Activated CD4-positive, alpha-beta T cell treated with anti-CD3 and anti-CD28 coated beads, Interleukin-2, amount 10 ng/mL, durations not matched to agents 7 days and 5 days (primary cell): ENCODE data around the gene LTBR. TPM values are rescaled to one million over a fixed set of nuclear protein-coding genes. Genes with fewer than 3 reads are reported as not detected.
A peak's percentile ranks its signal among the peaks of the same experiment; 100 is the strongest.
"Not testable (repeated sequence)": the region's sequence is repeated elsewhere in the genome, so short reads cannot be mapped to it uniquely, and the experiment has no call there.

ENCODE experiments used
- CTCF ChIA-PET: fragments of 350-600 bp; sonication (Branson Sonifier 250); formaldehyde crosslinking; loops from one replicate; lab custom pipeline; 2021; ENCODE audit warnings: antibody characterized with exemption; lab: Charles Lee
- POLR2A ChIA-PET: fragments of 350-600 bp; sonication (Branson Sonifier 250); formaldehyde crosslinking; loops from one replicate; lab custom pipeline; 2021; ENCODE audit warnings: antibody characterized with exemption; lab: Charles Lee
- DNase-seq: peaks from one replicate; pipeline ENCODE4 v3.0.0-alpha.2; 2020
- H3K27ac Mint-ChIP-seq: one replicate; pipeline ENCODE4 v1.8.0; 2021; ENCODE audit warnings: mild to moderate bottlenecking, moderate library complexity, mixed read lengths
- H3K27me3 Mint-ChIP-seq: one replicate; pipeline ENCODE4 v1.8.0; 2021; ENCODE audit warnings: mixed read lengths
- H3K36me3 Mint-ChIP-seq: one replicate; pipeline ENCODE4 v1.8.0; 2021; ENCODE audit warnings: low read depth, mixed read lengths
- H3K4me1 Mint-ChIP-seq: one replicate; pipeline ENCODE4 v1.8.0; 2021; ENCODE audit warnings: mixed read lengths
- H3K4me3 Mint-ChIP-seq: one replicate; pipeline ENCODE4 v1.8.0; 2021; ENCODE audit warnings: mild to moderate bottlenecking, moderate library complexity, mixed read lengths
- H3K9me3 Mint-ChIP-seq: one replicate; pipeline ENCODE4 v1.8.0; 2021; ENCODE audit warnings: mixed read lengths
- total RNA-seq, 2 experiments: library from RNA; stranded (reverse); gene quantifications; one replicate each; pipeline ENCODE4 v1.2.3, GENCODE V29; 2021

LTBR gene
- total RNA-seq, 2 experiments from 2014 or later, result not detected

DNA sequence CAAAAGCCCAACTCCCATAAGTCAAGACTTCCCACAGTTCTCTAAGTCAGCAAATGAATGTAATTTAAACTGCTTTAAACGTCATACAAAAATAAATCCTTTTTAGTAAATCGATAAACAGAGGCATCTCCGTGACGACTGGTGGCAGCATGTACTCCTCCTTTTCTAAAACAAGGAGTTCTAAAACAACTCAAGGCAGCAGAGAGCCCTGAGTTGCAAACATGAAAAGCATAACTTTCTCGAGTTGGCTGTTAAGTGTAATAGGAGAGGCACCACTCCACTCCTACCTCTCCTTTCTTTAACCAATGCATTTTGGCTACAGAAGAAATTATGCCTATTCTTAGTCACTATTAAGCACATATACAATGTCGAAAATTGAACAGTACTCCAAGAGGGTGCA lies 22.0 kb downstream of the LTBR start:
- Mint-ChIP-seq H3K9me3 (no peaks in the 10 kb centered on the region), H3K27me3 (peaks cover 19% of the 10 kb centered on the region), H3K27ac (no peak overlapping the region), H3K4me1 (no peaks in the 10 kb centered on the region), H3K4me3 (no peak overlapping the region), H3K36me3 (no peaks in the 10 kb centered on the region)
- ChIA-PET POLR2A (no interaction called here), CTCF (no interaction called here)
- DNase-seq, result no peak

DNA sequence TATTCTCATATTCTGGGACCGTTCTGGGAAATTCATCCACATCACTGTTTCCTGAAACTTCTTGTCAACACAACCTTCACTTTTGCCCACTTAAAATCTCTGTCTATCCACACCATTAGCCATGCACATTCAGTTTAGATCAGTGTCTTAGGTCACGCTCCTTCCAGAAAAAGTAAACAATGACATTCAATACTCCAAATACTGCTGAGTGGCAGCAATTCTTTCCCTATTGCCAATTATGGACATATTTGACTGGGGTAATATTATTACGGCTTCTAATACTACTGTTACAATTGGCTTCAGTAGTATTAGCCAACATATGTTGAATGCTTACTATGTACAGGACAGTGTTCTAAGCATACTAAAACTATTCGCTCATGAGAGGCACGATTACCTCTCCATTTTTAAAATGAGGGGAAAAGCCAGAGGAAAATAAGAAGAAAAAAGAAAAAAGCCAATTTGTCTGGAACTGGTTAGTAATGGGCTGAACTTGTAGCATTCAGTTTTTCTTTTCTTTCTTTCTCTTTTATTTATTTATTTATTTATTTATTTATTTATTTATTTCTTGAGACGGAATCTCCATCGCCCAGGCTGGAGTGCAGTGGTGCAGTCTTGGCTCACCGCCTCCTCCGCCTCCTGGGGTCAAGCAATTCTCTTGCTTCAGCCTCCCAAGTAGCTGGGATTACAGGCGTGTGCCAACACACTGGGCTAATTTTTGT lies 23.4 kb downstream of the LTBR start:
- no peaks in the 10 kb centered on the region for H3K36me3 Mint-ChIP-seq
- CTCF ChIA-PET, result no interaction called here
- H3K27ac Mint-ChIP-seq, result no peak overlapping the region
- no peak for DNase-seq
- H3K4me1 Mint-ChIP-seq, result no peaks in the 10 kb centered on the region
- no peaks in the 10 kb centered on the region for H3K9me3 Mint-ChIP-seq
- peaks cover 18% of the 10 kb centered on the region for H3K27me3 Mint-ChIP-seq
- POLR2A ChIA-PET, result no interaction called here
- H3K4me3 Mint-ChIP-seq, result no peak overlapping the region

DNA sequence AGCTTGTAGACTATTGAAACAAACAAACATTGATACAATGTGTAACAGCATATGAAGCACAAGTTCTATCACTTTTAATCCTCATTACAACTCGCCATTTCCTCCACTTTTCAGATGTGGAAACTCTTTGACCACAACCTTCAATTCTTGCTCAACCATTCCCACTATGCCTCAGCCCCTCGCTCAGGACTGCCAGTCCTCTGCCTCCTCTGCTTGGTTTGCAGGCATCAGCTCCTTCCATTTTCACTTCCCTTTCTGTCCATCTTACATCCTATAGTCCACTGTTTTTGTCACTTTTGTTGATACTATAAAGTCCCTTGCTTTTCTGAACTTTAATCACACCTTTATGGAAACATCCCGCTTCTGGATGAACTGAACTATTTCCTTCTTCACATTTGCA lies 32.6 kb downstream of the LTBR start:
- no peak overlapping the region for H3K27ac Mint-ChIP-seq
- H3K4me3 Mint-ChIP-seq, result no peak overlapping the region

DNA sequence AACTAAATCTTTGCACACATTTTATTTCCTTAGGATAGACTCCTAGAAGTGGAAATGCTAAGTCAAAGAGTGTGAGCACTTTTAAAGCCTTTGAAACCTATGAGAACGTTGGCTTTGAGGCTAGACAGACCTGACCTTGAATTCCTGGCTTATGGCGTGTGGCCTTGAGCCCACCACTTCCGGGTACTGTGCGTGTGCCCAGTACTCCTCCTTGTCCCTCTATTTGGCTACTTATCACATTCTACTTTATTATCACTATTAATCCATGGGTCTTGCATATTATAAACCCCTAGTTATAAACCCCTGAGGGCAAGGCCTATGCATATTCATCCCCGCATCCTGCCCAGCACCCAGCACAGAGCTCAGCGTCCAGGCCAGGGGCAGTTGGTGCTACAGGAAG lies 34.8 kb downstream of the LTBR start:
- H3K27ac Mint-ChIP-seq, result no peak overlapping the region
- CTCF ChIA-PET, result no interaction called here
- H3K4me3 Mint-ChIP-seq, result no peak overlapping the region
- H3K4me1 Mint-ChIP-seq, result peaks cover 21% of the 10 kb centered on the region
- no peaks in the 10 kb centered on the region for H3K9me3 Mint-ChIP-seq
- H3K27me3 Mint-ChIP-seq, result peaks cover 2% of the 10 kb centered on the region
- H3K36me3 Mint-ChIP-seq, result peaks cover 1% of the 10 kb centered on the region
- no peak for DNase-seq
- POLR2A ChIA-PET, result no interaction called here

More for the DNA sequence above, 32.6 kb downstream of the LTBR start:
- peaks cover 13% of the 10 kb centered on the region for H3K4me1 Mint-ChIP-seq
- H3K9me3 Mint-ChIP-seq, result no peaks in the 10 kb centered on the region
- peaks cover 2% of the 10 kb centered on the region for H3K27me3 Mint-ChIP-seq
- ChIA-PET CTCF (interaction anchor here (1.6 to 1.7 kb wide), 2 partner anchors 10 to 32 kb away, joined by 4 read pairs; no protein-coding TSS in a partner anchor), POLR2A (no interaction called here)
- peaks cover 1% of the 10 kb centered on the region for H3K36me3 Mint-ChIP-seq
- DNase-seq, result no peak

DNA sequence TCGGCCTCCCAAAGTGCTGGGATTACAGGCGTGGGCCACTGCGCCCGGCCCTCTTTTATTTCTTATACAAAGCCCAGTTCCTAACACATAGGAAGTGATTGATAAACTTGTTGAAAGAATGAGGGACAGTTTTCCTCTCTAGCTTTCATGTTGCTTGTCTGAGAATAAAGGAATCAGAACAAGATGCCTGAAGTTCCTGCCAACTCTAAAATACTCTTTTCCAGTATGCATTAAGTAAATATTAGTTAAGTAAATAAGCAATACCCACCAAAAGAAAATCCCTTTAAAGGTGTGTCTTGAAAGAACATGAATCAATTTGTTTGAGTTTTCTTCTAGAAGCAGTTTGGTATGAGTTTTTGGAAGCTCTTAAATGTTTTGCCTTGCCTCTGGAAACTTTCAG lies 36.4 kb downstream of the LTBR start:
- Mint-ChIP-seq H3K9me3 (no peaks in the 10 kb centered on the region), H3K4me3 (no peak overlapping the region), H3K27me3 (peaks cover 2% of the 10 kb centered on the region), H3K36me3 (no peaks in the 10 kb centered on the region), H3K27ac (no peak overlapping the region), H3K4me1 (peaks cover 27% of the 10 kb centered on the region)
- ChIA-PET CTCF (no interaction called here), POLR2A (no interaction called here)
- DNase-seq, result no peak

DNA sequence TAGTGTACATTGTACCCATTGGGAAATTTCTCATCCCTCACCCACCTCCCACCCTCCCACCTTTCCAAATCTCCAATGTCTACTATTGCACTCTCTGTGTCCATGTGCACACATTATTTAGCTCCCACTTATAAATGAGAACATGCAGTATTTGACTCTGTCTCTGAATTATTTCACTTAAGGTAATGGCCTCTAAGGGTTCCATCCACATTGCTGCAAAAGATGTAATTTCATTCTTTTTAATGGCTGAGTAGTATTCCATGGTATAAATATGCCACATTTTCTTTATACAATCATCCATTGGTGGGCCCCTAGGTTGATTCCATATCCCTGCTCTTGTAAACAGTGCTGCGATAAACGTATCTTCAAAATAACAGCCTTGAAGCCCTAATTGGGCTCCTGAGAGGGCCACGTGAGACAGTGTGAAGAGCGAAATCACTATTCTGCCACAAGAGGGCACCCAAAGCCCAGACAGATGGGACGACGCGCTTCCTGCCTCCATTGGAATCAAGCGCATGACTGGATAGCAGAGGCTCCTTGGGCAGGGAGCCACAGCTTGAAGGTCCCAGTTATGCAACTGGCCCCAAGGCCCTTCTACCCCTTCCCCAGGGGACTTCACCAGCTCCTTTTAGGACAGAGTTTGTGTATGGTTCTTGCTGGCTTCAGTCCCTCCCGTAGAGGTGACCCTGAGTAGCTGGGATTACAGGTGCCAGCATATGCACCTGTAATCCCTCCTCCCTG lies 39.5 kb downstream of the LTBR start:
- H3K4me3 Mint-ChIP-seq, result no peak overlapping the region
- H3K36me3 Mint-ChIP-seq, result no peaks in the 10 kb centered on the region
- H3K27me3 Mint-ChIP-seq, result peaks cover 2% of the 10 kb centered on the region
- ChIA-PET CTCF (interaction anchor here (0.6 to 3.1 kb wide), 34 partner anchors 11 to 179 kb away, joined by 3 to 21 read pairs (median 4); partner anchors contain the start of genes CD27, GAPDH, MRPL51 and NOP2), POLR2A (interaction anchor here (0.7 to 1.5 kb wide), 2 partner anchors 38 to 114 kb away, joined by 3 to 10 read pairs; no protein-coding TSS in a partner anchor)
- peak overlapping the region; percentile 26 for H3K27ac Mint-ChIP-seq
- H3K4me1 Mint-ChIP-seq, result peaks cover 47% of the 10 kb centered on the region
- peak; percentile 87 for DNase-seq
- no peaks in the 10 kb centered on the region for H3K9me3 Mint-ChIP-seq

DNA sequence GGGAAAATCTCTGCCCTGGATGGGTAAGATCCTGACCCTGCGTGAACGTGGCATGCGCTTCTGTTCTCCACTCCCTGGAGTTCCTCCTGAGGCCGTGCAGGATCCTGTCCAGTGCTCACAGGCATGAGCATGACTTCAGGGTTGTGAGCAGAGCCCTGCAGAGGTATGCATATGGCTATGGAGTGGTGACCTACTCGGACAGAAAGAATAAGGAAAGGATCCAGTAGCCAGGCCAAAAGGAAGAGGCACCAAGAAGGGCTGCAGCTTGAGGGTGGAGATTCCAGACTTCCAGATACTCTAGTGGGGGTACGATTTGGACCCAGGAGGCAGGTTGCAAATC lies 40.0 kb downstream of the LTBR start:
- Mint-ChIP-seq H3K4me3 (no peak overlapping the region), H3K4me1 (peaks cover 48% of the 10 kb centered on the region), H3K27ac (no peak overlapping the region), H3K36me3 (no peaks in the 10 kb centered on the region), H3K27me3 (peaks cover 2% of the 10 kb centered on the region), H3K9me3 (no peaks in the 10 kb centered on the region)
- ChIA-PET CTCF (interaction anchor here (0.6 to 3.1 kb wide), 32 partner anchors 10 to 178 kb away, joined by 3 to 21 read pairs (median 4); partner anchors contain the start of genes CD27, GAPDH, MRPL51 and NOP2), POLR2A (interaction anchor here (0.7 to 1.5 kb wide), 3 partner anchors 38 to 114 kb away, joined by 3 to 10 read pairs (median 3); no protein-coding TSS in a partner anchor)
- no peak for DNase-seq

DNA sequence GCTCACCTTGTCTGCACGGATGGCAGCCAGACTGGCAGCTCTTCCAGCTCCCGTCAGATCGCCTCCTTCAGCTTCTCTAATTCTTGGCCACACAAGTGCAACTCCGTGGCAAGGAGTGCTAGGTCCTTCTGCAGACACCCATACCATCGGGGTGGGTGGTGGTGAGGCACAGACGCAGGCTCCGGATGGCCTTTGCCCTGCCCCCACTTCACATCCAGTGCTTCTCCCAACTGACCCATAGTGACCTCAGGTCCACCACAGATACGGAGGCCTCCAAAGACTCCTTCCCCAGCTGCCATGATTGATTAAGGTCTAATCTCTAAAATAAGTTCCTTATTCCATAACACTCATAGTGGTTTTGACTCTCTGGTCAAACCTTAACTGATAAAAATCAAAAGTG lies 40.9 kb downstream of the LTBR start:
- CTCF ChIA-PET, result interaction anchor here (1.3 to 3.1 kb wide), 13 partner anchors 14 to 115 kb away, joined by 3 to 21 read pairs (median 12); partner anchors contain the start of genes GAPDH, MRPL51 and VAMP1
- Mint-ChIP-seq H3K4me1 (peaks cover 52% of the 10 kb centered on the region), H3K9me3 (no peaks in the 10 kb centered on the region), H3K4me3 (no peak overlapping the region), H3K36me3 (no peaks in the 10 kb centered on the region), H3K27ac (peak overlapping the region; percentile 78), H3K27me3 (peaks cover 2% of the 10 kb centered on the region)
- POLR2A ChIA-PET, result interaction anchor here (1.0 to 1.5 kb wide), 2 partner anchors 37 to 40 kb away, joined by 3 to 10 read pairs; no protein-coding TSS in a partner anchor
- DNase-seq, result no peak

DNA sequence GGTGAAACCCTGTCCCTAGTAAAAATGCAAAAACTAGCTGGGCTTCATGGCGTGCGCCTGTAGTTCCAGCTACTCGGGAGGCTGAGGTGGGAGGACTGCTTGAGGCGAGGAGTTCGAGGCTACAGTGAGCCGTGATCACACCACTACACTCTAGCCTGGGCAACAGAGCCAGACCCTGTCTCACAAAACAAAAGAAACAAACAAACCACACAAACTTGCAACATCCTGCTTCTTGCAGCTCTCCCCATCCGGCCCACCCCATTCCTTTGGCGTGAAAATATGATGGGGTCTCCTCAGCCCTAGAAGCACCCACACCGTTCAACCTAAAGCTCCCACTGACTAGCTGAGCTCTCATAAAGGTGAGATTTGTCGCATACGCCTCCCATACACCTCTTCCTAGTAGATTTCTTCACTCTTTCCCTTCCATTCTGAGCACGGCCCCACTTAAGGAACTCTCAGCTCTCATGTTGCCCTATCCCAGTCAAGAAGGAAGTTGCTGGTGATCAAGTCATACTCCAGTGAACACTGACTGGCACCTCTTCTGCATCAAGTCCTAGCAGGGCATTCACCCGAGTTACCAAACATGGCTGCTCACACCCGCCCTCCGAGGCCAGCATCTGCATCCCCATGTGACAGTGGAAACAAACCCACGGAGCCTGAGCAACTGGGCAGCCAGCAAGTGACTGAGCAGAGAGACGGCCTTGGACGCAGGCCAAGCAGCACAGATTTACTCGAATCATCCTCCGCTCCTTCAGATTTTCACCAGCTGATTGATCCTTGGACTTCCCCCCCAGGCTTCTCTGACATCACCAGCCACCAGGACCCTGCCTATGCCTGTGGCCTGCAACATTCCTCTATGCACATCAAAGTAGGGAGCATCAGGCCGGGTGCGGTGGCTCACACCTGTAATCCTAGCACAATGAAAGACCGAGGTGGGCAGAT lies 41.9 kb downstream of the LTBR start:
- CTCF ChIA-PET, result interaction anchor here (0.6 to 3.1 kb wide), 14 partner anchors 9 to 139 kb away, joined by 3 to 18 read pairs (median 5); partner anchors contain the start of genes GAPDH, MRPL51, TAPBPL and VAMP1
- POLR2A ChIA-PET, result interaction anchor here (0.6 to 0.7 kb wide), 2 partner anchors 67 to 93 kb away, joined by 3 read pairs; partner anchors contain the start of gene MRPL51
- Mint-ChIP-seq H3K9me3 (no peaks in the 10 kb centered on the region), H3K4me1 (peaks cover 61% of the 10 kb centered on the region), H3K27me3 (peaks cover under 1% of the 10 kb centered on the region), H3K4me3 (no peak overlapping the region), H3K36me3 (no peaks in the 10 kb centered on the region), H3K27ac (peak overlapping the region; percentile 89)
- DNase-seq, result no peak

DNA sequence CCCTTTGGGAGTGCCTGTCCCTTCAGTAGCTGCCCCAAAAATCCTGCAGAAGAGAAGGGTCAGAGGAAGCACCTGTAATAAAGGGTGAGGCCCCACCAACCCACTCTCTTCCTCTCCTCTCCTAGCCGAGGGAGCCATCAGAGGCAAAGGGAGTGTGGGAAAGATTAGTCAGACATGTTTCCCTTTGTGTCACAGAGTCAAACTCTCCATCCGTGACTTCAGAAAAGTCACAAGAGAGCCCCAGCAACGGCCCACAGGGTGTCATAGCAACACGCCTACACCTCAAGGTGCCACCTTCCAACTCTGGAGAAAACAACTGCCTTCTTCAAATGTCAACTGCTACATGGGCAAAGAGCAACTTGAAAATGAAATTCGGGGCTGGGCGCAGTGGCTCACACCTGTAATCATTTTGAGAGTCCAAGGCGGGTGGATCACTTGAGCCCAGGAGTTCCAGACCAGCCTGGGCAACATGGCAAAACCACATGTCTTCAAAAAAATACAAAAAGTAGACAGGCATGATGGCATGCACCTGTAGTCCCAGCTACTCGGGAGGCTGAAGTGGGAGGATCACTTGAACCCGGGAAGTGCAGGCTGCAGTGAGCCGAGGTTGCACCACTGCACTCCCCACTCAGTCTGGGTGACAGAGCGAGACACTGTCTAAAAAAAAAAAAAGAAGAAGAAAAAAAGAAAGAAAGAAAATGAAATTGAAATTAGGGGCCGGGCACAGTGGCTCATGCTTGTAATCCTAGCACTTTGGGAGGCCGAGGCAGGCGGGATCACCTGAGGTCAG lies 43.1 kb downstream of the LTBR start:
- Mint-ChIP-seq H3K27me3 (no peaks in the 10 kb centered on the region), H3K9me3 (no peaks in the 10 kb centered on the region), H3K36me3 (no peaks in the 10 kb centered on the region), H3K4me3 (peak overlapping the region; percentile 42), H3K27ac (peak overlapping the region; percentile 89), H3K4me1 (peaks cover 69% of the 10 kb centered on the region)
- ChIA-PET CTCF (interaction anchor here (1.0 to 3.1 kb wide), 11 partner anchors 8 to 114 kb away, joined by 3 to 18 read pairs (median 4); partner anchors contain the start of gene TAPBPL), POLR2A (interaction anchor here (1.3 kb wide), 1 partner anchor 107 kb away, joined by 3 read pairs; the partner anchor contains the start of gene GAPDH)
- DNase-seq, result peak; percentile 86

DNA sequence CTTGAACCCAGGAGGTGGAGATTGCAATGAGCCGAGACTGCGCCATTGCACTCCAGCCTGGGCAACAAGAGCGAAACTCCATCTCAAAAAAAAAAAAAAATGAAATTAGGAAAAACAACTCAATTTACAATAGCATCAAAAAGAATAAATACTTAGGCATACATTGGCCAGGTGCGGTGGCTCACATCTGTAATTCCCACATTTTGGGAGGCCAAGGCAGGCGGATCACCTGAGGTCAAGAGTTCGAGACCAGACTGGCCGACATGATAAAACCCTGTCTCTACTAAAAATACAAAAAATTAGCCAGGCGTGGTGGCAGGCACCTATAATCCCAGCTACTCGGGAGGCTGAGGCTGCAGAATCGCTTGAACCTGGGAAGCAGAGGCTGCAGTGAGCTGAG lies 43.8 kb downstream of the LTBR start:
- not testable (repeated sequence) for DNase-seq, H3K36me3 Mint-ChIP-seq, H3K4me3 Mint-ChIP-seq, H3K9me3 Mint-ChIP-seq, H3K27me3 Mint-ChIP-seq
- POLR2A ChIA-PET, result interaction anchor here (1.3 kb wide), 1 partner anchor 106 kb away, joined by 3 read pairs; the partner anchor contains the start of gene GAPDH
- CTCF ChIA-PET, result interaction anchor here (0.6 to 3.1 kb wide), 7 partner anchors 8 to 112 kb away, joined by 3 to 18 read pairs (median 4); partner anchors contain the start of gene TAPBPL
- Mint-ChIP-seq H3K4me1 (peaks cover 72% of the 10 kb centered on the region), H3K27ac (peak overlapping the region; percentile 89)
